Left ventricle myocardium superior (tissue), 1 donor: ENCODE results near the gene GNB1. TPM values are rescaled to one million over a fixed set of nuclear protein-coding genes. Genes with fewer than 3 reads are reported as not detected.
A peak's percentile ranks its signal among the peaks of the same experiment; 100 is the strongest.
"Not testable (repeated sequence)": the region's sequence is repeated elsewhere in the genome, so short reads cannot be mapped to it uniquely, and the experiment has no call there.

Experiments used
- ATAC-seq: fragments of 200-7000 bp; cut with Tn5 transposase; one replicate; pipeline ENCODE4 v1.9.1; 2020; ENCODE audit warnings: mild to moderate bottlenecking, moderate library complexity
- DNase-seq: peaks from one replicate; pipeline ENCODE4 v3.0.0-alpha.2; 2020
- intact Hi-C: fragments of 100-400 bp; cut with micrococcal nuclease; formaldehyde crosslinking; loops from one replicate; pipeline ENCODE4 v1.11.0; 2022
- total RNA-seq: library from RNA; stranded (reverse); fragmentation: NEBNext Ultra II Directional; extraction: Animal tissue kit (Norgen Biotek cat#: 25700); gene quantifications from one replicate; pipeline ENCODE4 v1.2.1, GENCODE V29; 2021
- donor health status: DM: no; HTN: yes; CAD: no; lungs with severe emphysema.

The GNB1 gene
- total RNA-seq, 1 donor from 2014 or later, result 172 TPM

DNA sequence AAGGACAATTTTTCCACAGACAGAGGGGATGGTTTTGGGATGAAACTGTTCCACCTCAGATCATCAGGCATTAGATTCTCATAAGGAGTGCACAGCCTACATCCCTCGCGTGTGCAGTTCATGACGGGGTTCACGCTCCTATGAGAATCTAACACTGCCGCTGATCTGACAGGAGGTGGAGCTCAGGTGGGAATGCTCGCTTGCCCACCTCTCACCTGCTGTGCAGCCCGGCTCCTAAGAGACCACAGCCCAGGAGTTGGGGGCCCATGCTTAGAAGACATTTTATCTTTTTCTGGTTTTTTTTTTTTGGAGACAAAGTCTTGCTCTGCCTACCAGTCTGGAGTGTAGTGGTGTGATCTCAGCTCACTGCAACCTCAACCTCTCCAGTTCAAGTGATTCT is 16.0 kb downstream of the GNB1 start:
- ATAC-seq, result no peak

DNA sequence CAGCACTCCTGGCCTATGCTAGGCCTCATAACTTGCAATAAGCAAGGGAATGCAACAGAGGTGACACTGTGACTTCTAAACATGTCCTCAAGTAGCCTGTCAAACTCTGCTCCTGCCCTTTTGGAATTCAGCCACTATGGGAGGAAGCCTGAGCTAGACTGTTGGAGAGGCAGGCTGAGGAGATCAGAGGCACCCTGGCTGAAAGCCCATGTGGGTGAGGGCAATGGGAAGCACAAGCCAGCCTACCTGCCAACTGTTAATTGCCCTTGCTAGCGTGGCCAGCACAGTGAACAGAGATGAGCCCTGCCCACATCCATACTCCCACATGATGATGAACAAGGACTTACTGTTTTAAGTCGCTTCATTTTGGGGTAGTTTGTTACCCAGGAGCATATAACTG is 17.7 kb downstream of the GNB1 start:
- peak; percentile 95 for ATAC-seq
- DNase-seq, result peak; percentile 84
- intact Hi-C loops, result no loop called here

More for the DNA sequence above, 16.0 kb downstream of the GNB1 start:
- intact Hi-C loops, result no loop called here
- DNase-seq, result no peak

DNA sequence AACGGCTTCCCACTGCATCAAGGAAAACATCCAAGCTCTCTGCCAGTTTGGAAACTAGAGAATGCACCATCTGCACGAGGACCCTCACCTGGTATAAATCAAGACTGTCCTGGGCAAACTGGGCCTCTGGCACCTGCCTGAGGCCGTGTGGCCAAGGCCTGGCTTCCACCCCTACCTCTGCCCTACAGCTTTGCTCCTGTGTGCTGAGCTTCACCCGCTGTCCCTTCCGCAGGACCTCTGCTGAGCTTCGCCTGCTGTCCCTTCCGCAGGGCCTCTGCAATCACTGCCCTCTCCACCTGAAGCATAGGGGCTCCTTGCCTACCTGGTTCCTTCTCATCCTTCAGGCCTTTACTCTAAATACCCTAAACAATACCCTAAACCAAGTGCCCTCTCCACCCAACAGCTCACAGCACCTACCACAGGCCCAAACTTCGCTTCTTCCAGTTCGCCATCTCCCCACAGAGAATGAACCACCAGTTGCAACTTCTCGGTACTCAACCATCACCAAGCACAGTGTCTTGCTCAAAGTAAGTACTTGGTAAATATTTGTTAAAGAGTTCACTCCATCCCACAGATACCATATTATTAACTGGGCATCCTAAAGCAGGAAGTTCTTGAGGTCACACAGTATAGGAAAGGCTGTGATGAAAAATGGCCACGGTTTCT is 18.4 kb downstream of the GNB1 start:
- DNase-seq (no peak), ATAC-seq (no peak)
- intact Hi-C loops, result no loop called here

DNA sequence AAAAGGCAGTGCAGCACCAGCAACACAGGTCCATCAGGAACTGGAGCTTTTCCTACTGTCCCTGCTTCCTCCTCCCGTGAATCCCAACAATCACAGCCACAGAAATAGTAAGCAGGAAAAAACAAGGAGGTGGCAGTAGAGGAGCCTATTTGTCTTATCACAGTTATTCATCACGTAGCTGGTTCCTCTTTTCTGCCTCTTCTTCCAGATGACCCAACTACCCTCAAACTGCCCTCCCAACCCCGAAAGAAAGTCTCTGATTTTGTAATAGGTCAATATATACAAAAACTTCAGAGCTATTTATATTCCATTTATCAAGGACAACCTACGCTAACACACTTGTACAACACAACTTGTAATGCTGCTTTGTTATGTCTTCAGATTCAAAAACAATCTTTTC is 21.4 kb downstream of the GNB1 start:
- no peak for DNase-seq
- intact Hi-C loops, result no loop called here
- no peak for ATAC-seq

DNA sequence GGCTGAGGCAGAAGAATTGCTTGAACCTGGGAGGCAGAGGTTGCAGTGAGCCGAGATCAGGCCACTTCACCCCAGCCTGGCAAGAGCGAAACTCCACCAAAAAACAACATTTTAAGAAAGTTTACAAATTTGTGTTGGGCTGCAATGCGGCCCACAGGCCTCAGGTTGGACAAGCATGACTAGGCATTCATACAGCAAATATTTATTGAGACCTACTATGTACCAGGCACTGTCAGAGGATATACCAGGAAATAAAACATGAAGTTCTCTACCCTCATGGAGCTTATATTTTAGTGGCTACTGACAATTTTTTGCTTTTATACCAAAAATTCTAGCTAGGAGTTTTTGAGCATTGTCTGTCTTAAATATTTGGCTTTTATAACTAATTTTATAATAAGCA is 23.7 kb downstream of the GNB1 start:
- no peak for DNase-seq
- intact Hi-C loops, result no loop called here
- no peak for ATAC-seq

DNA sequence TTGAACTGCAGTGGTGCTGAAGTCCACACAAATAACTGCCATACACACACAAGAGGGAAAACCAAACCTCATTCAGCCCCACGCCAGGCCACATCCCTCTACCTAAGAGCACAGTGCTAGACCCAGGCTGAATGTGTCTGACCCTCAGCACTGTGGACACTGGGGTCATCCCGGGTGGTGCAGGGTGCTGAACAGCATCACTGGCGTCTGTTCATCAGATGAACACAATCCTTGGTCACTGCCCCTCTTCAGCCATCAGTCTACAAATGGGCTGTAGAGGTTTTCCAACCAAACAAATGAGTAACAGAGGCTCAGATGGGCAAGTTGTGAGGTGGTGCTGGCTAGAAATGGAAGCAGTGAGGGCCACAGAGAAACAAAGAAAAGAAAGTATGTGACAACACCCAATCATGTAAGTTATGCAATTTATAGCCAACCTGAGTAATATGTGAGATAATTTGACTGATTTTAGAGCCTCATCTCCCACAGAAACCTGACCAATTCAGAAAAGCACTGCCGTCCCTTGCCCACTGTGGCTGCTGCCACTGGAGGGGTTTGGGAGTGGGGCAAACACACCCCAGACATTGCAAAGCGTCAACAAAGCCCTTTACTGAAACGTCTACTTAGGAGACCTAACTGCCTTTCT is 27.9 kb downstream of the GNB1 start:
- DNase-seq (no peak), ATAC-seq (no peak)
- intact Hi-C loops, result no loop called here

GRCh38 chr1:1861761-1862310 is 29.1 kb downstream of the GNB1 start:
- DNase-seq, ATAC-seq, intact Hi-C loops: not testable (repeated sequence)

GRCh38 chr1:1861339-1861730 is 29.6 kb downstream of the GNB1 start:
- DNase-seq (no peak), ATAC-seq (peak; percentile 13)
- intact Hi-C loops, result no loop called here

DNA sequence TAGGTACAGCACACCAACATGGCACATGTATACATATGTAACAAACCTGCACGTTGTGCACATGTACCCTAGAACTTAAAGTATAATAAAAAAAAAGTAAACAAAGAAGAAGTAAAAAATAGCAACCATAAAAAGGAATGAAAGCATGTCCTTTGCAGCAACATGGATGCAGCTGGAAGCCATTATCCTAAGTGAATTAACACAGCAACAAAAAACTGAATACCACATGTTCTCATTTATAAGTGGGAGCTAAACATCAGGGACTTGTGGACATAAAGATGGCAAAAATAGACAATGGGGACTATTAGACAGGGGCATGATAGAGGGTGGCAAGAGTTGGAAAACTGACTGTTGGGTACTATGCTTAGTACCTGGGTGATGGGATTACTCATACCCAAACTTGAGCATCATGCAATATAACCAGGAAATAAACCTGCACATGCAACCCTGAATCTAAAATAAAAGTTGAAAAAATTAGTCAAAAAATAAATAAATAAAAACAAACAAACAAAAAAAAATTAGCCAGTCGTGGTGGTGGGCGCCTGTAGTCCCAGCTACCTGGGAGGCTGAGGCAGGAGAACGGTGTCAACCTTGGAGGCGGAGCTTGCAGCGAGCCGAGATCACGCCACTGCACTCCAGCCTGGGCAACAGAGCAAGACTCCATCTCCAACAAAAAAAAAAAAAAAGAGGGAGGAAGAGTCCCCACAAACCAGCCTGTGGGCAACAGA is 30.8 kb downstream of the GNB1 start:
- DNase-seq, ATAC-seq, intact Hi-C loops: not testable (repeated sequence)

DNA sequence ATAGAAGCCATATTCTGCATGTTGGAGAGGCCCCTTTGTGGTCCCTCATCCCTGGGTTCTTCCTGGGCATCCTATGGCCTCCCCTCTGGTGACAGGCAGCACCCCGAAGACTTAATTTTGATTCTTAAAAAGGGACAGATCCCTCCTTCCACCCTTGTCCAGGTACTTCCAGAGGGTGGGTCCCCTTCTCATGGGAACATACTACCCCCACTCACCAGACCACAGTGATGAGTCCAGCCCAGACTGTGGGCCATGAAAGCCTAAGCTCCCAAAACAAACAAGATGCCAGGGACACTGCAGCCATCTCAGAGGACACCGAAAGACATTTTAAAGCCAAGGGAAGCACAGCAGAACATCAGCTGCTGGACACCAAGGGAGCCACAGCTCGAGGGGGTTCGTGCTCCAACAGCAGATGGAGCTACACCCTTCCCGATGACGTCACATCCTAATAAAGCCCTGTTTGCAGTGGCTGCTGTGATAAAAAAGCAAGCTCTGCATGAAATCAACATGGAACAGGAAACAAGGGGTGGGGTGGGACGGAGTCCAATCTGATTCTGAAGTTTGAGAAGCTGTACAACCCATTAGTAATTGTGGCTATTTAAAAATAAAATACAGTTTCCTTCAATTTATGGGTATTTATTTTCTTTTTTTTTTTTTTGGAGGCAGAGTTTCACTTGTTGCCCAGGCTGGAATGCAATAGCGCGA is 32.4 kb downstream of the GNB1 start:
- ATAC-seq (peak; percentile 88), DNase-seq (peak; percentile 79)
- intact Hi-C loops, result no loop called here

- peak; percentile 47 for ATAC-seq
- DNase-seq, result peak; percentile 42
- intact Hi-C loops, result no loop called here
These were observed 33.7 kb downstream of the GNB1 start for GRCh38 chr1:1857096-1857703.

DNA sequence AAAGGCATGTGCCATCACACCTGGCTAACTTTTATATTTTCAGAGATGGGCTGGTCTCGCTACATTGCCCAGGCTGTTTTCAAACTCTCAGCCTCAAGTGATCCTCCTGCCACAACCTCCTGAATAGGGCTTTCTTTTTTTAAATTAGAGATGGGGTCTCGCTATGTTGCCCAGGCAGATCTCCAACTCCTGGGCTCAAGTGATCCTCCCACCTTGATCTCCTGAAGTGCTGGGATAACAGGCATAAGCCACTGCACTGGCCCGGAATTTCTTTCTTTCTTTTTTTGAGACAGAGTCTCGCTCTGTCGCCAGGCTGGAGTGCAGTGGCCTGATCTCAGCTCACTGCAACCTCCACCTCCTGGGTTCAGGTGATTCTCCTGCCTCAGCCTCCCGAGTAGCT is 34.7 kb downstream of the GNB1 start:
- intact Hi-C loops, result not testable (repeated sequence)

DNA sequence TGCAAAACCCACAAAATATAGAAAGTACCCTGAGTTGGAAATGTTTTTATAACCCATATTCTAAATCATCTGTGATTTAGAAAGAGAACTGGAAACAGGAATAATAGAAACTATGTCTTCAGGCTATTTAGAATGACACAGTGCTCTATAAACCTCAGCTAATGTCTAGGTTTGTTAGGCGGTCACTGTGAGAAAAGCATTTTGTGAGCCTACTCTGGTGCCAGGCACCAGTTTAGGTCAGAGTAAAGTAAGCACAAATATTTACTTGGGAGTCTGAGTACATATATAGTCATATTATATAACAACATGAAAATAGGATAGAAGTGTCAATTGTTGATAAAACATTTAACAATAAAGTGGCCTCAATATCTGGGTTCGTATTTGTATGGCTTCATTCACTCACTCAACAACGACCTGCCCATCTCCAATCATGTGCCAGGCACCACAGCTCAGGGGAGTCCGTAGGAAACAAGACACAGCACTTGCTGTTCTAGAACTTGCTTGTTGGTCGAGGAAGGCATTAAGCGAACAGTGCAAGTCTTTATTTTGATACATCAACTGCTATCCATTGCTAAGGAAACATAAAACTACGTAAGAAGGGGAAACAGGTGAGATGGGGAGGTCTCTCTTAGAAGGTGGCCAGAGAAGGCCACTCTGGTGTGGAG is 37.2 kb downstream of the GNB1 start:
- no peak for ATAC-seq
- DNase-seq, result no peak
- intact Hi-C loops, result no loop called here

More for the DNA sequence above, 34.7 kb downstream of the GNB1 start:
- not testable (repeated sequence) for DNase-seq, ATAC-seq

DNA sequence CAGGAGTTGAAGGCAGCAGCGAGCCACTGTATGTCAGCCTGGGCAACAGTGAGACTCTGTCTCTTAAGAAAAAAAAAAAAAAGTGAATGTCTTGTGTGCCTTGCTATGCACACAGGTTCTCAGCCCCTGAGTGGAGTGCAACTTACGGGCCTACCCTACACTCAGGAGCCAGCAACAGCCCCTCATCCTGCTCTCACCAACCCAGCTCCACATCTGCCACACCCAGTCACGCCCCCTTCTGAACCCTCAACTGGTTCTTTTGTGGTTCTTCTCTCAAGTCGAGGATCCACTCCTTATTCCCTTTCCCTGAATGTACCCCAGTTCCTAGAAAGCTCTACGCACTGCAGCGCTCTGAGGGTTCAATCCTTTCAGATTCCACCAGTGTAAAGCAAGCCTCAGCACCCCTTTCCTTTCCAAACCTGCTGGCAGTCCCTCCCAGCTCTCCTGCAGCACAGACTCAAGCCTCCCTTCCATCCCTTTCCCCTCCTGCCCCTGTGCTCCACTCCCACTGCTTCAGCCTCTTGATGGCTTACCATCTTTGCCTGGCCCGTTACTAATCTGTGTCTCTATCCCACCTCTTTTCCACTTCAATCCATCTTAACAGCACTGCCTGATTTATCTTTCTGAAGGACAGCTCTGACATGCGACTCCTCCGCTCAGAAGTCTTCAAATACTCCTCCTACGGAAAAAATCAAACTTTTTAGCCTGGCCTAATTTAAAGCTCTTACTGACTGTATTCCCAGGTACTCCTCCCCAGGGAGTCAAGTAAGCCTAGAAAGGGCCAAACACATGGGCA is 38.1 kb downstream of the GNB1 start:
- no peak for ATAC-seq
- intact Hi-C loops, result no loop called here
- no peak for DNase-seq

DNA sequence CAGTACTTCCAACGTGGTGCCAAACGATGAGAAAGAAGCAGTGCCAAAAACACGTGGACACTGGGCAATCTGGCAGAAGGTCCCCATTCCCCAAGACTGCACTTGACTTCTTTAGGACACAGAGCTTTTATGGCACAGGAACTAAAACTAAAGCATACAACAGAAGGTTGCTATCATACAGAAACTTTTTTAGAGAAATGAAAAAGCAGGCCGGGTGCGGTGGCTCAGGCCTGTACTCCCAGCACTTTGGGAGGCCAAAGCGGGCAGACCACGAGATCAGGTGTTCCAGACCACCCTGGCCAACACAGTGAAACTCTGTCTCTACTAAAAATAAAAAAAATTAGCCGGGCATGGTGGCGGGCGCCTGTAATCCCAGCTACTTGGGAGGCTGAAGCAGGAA is 43.0 kb downstream of the GNB1 start:
- DNase-seq (no peak), ATAC-seq (peak; percentile 6)
- intact Hi-C loops, result no loop called here

DNA sequence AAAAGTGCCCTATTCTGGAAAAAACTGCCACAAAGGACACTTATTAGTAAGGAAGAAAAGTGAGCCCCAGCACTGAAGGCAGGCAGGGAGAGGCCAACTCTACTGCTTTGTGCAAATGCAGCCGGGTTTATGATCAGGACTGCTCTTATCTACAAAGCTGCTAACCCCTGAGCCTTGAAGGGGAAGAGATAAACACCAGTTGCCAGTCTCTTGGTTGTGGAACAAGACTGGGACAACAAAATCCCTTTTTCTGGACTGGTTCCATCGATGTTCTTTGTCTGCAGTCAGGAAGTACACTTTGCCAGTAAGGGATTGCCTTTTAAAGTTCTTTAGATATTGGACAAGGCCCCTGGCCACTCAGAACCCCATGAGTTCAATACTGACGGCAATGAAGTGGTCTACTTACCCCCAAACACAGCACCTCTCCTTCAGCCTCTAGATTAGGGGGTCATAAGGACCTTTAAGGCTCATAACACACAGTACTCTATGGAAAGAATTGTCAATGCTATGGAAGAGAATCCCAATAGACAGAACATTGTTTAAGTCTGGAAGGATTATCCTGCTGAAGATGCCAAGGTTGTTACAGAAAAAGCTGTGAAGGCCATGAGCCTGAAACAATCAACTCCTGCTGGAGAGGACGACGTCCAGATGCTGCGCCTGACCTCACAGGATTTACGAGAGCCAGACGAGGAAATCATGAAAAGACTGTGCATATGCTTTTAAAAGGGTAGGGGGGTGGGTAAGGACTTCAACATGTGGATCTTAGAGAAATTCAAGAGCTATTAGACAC is 43.6 kb downstream of the GNB1 start:
- DNase-seq (no peak), ATAC-seq (peak; percentile 81)
- intact Hi-C loops, result no loop called here

- ATAC-seq (no peak), DNase-seq (no peak)
- intact Hi-C loops, result no loop called here
These were observed 44.4 kb downstream of the GNB1 start for GRCh38 chr1:1846386-1846918.
